GM19452 (cell line): Measurements from ENCODE around the gene GMNC.

Source experiments
- ATAC-seq: cut with Tn5 transposase; IDR thresholded peaks from one replicate; pipeline ENCODE4 v1.9.1; 2021; ENCODE audit not compliant: unreplicated experiment

The GMNC gene

GRCh38 chr3:190849607-190850006, 12.9 kb downstream of the GMNC start:
- no peak for ATAC-seq

DNA sequence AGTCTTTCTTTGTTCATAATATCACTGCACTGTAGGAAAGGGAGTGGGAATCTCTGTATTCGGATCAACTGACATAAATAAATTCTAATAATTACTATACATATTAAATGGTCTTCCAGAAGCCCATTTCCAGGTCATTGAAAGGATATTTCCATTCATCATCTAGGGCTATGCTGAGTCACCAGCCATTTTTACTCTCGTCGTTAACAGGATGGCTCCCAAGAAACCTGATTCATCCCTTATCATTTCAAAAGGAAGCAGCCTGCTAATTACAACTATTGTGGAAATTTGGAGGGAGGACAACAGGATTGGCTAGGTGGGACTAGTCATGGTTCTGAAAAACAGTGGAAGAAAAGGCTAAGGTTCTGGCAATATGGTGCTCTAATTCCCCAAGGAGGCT, 13.6 kb downstream of the GMNC start:
- no peak for ATAC-seq

DNA sequence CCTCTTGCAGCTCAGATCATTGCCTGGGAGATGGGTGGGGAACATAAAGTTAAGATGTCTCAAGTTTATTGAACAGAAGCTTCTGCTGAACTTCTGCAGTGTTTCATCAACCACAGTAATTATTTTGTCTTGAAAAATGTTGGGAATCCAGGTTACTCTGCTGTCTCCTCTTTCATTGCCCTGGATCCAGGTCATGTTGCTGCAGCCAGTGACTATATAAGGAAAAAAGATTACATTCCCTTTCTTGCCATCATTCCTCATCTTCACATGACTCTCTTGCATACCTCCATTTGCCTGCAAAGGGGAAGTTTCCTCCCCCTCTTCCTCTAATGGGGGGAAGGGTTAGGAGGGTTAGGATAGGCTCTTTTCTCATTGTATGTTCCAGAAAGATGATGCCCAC, 15.1 kb downstream of the GMNC start:
- ATAC-seq: no peak

- ATAC-seq: no peak
Measured at GRCh38 chr3:190840146-190840545, 22.3 kb downstream of the GMNC start.

- ATAC-seq: no peak
Measured at GRCh38 chr3:190831225-190831624, 31.3 kb downstream of the GMNC start.

- no peak for ATAC-seq
Measured at GRCh38 chr3:190830031-190830430, 32.5 kb downstream of the GMNC start.

GRCh38 chr3:190826018-190826417, 36.5 kb downstream of the GMNC start:
- ATAC-seq: no peak

DNA sequence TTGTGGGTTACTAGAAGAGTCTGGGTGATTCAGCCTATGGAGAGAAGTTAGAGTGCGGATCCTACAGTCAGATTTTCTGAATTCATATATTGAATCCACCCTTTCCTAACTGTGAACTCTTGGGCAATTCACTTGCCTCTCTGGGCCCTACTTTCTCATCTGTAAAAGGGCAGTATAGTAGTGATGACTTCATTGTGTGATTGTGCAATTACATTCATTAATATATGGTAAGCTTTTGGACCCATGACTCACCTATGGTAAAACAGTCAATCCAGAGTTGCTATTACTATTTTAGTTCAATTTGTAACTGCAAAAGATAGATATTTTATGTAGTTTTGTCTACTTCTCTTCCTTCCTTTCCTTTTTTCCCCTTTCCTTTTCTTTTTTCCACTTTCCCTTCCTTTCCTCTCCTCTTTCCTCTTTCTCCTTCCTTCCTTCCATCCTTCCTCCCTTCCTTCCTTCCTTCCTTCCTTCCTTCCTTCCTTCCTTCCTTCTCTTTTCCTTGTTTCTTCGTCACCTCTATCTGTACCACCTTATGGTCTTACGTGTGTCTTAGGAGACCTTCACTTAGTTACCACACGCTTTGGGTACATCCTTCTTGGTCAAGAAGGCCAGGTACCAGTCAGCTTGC, 37.0 kb downstream of the GMNC start:
- ATAC-seq: no peak

DNA sequence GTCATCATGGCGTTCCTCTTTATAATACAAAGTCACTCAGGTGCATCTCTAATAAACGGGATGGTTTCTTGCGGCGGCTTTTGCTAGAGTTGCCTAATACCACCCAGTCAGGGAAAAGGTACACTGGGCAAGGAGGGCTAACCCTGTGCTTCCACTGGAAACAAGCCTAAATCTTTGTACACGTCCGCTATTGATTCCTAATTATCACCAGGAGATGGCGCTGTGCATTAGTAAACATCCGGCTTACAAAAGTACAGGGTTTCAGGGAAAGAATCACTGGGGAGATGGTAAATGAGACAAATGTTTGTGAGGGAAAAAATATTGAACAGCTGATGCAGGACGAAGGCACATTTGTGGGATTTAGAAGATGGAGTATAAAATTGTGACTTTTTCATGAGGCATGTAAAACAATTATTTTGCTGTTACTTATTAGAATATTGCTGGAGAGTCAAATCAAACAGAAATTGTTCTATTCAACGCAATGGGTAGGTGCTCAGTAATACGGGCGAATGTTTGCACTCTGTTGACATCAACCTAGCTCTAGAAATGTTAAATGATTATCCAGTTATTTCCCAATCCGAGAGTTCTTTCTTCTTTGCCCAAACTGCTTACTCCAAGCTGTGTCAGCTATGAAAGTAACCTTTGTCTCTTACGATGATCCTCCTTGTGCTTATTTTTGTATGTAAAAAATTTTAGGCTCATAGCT, 50.6 kb downstream of the GMNC start:
- ATAC-seq: peak; percentile 71

DNA sequence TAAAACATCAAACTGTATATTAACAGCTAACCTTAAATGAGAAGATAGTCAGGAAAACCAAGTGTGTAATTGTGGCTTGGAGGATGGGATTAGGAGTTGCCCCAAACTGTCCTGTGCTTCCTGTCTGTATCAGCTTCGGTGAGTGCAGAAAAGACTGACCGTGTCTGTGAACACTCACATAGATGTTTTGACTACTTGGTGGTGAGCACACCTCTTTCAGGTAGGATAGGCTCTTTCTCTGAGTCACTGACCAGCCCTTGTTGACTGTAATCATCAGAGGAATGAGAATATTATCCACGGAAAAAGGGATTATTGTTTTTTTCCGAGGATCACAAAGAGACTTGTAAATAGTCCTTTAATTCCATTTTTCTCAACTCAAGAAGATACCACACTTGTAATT, 51.5 kb downstream of the GMNC start:
- ATAC-seq: no peak

GRCh38 chr3:190809351-190809750, 53.1 kb downstream of the GMNC start:
- no peak for ATAC-seq

DNA sequence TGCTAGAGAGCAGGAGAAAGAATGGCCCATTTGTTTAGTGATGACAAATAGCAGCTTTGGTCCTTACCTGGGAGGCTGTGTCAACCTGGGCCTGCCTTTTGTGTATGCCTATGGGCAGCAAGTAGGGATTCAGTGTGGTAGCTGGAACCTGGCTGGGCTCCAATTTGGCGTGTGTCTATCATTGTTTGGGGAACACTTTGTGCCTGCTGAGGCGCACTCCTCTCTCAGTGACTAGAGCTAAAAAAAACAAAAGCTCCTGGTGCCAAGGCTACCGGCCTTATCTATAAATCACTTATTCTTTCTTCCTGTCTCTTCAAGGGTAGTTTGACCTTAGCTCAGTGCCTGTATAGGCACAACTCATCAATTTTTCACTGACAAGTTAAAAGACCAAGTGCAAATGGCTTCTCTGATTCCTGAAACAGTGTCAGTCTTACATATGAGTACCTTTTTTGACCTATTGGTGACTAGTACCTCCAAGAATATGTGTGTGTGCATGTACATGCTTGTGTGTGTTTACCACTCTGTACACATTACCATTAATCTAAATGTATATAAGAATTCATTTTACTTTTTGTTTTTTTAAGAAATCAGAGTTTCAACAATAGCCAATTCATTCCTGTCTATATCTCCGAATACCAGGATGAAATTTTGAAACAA, 54.6 kb downstream of the GMNC start:
- ATAC-seq: no peak
